ENCODE measurements around the gene PGA4.
"Not testable (repeated sequence)": the region's sequence is repeated elsewhere in the genome, so short reads cannot be mapped to it uniquely, and the experiment has no call there.

Gene PGA4

GRCh38 chr11:61222047-61222446, at the start of gene PGA4:
PGA4 (plus strand) TSS chr11:61222347; CDS start chr11:61222401, 54 bp downstream.
- H3K4me1 ChIP-seq (ENCODE audit: control insufficient read depth, insufficient read depth, low read length, unreplicated experiment); H3K4me3 ChIP-seq (ENCODE audit: low read depth, low read length); H3K27me3 ChIP-seq (ENCODE audit: insufficient read depth, low read length); H3K27ac ChIP-seq (ENCODE audit: low read depth, low read length); H3K36me3 ChIP-seq (ENCODE audit: insufficient read depth, low read length); H2AFZ ChIP-seq (ENCODE audit: low read length, unreplicated experiment); H3K79me2 ChIP-seq (ENCODE audit: control insufficient read depth, insufficient read depth, low read length, unreplicated experiment): not testable (repeated sequence)

DNA sequence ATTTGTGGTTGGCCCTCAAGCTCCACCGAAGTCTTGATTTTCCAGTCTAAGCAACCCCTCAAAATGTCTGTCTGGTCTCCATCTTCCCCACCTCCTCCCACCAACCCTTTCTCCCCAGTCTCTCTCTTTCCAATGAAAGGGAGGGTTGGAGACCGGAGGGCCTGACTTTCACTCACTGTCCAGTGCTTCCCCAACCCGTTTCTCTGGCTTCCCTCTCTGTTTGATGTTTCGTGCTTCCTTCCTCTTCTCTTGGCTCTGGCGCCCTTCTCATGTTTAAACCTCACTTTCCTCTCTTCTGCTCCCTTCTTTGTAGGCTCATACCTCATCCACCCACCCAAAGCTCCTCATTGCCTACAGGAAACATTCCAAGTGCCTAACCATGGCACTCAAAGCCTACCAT, 49.8 kb upstream of the PGA4 start:
- Histone ChIP-seq H3K36me3 (ENCODE audit: insufficient read depth, low read length) (no peaks in the 10 kb centered on the region), H2AFZ (ENCODE audit: low read length, unreplicated experiment) (no peak overlapping the region), H3K27ac (ENCODE audit: low read depth, low read length) (no peak overlapping the region), H3K79me2 (ENCODE audit: control insufficient read depth, insufficient read depth, low read length, unreplicated experiment) (no peaks in the 10 kb centered on the region), H3K27me3 (ENCODE audit: insufficient read depth, low read length) (peaks cover 57% of the 10 kb centered on the region), H3K4me1 (ENCODE audit: control insufficient read depth, insufficient read depth, low read length, unreplicated experiment) (no peaks in the 10 kb centered on the region), H3K4me3 (ENCODE audit: low read depth, low read length) (no peak overlapping the region)

- Histone ChIP-seq H3K4me3 (ENCODE audit: low read depth, low read length) (no peak overlapping the region), H3K4me1 (ENCODE audit: control insufficient read depth, insufficient read depth, low read length, unreplicated experiment) (no peaks in the 10 kb centered on the region), H3K27ac (ENCODE audit: low read depth, low read length) (no peak overlapping the region), H3K27me3 (ENCODE audit: insufficient read depth, low read length) (peaks cover 57% of the 10 kb centered on the region), H2AFZ (ENCODE audit: low read length, unreplicated experiment) (no peak overlapping the region), H3K36me3 (ENCODE audit: insufficient read depth, low read length) (no peaks in the 10 kb centered on the region), H3K79me2 (ENCODE audit: control insufficient read depth, insufficient read depth, low read length, unreplicated experiment) (no peaks in the 10 kb centered on the region)
These were observed 49.3 kb upstream of the PGA4 start for GRCh38 chr11:61172888-61173287.

- no peaks in the 10 kb centered on the region for H3K4me1 ChIP-seq (ENCODE audit: control insufficient read depth, insufficient read depth, low read length, unreplicated experiment)
- no peak overlapping the region for H3K27ac ChIP-seq (ENCODE audit: low read depth, low read length)
- no peaks in the 10 kb centered on the region for H3K79me2 ChIP-seq (ENCODE audit: control insufficient read depth, insufficient read depth, low read length, unreplicated experiment)
- no peak overlapping the region for H3K4me3 ChIP-seq (ENCODE audit: low read depth, low read length)
- peaks cover 57% of the 10 kb centered on the region for H3K27me3 ChIP-seq (ENCODE audit: insufficient read depth, low read length)
- H2AFZ ChIP-seq (ENCODE audit: low read length, unreplicated experiment): no peak overlapping the region
- no peaks in the 10 kb centered on the region for H3K36me3 ChIP-seq (ENCODE audit: insufficient read depth, low read length)
These were observed 48.7 kb upstream of the PGA4 start for GRCh38 chr11:61173456-61173855.

DNA sequence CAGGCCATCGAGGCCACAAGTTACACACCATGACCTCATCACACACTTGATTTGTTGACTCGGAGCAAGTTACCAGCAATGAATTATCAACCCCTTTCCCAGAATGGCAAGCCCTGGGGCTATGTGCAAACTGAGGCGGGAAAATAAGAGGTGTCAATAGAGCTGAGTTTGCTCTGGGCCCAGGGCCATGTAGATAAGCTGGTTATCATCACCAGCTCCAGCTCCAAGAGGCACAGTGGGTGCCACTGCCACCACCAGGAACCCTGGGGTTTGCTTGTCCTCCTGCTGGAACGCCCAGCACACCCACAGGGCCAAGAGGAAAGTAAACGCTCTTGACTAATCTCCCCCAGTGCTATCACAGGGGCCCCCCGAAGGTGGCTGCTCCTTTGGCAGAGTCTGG, 47.9 kb upstream of the PGA4 start:
- Histone ChIP-seq H3K79me2 (ENCODE audit: control insufficient read depth, insufficient read depth, low read length, unreplicated experiment) (no peaks in the 10 kb centered on the region), H3K27ac (ENCODE audit: low read depth, low read length) (no peak overlapping the region), H3K4me3 (ENCODE audit: low read depth, low read length) (no peak overlapping the region), H3K4me1 (ENCODE audit: control insufficient read depth, insufficient read depth, low read length, unreplicated experiment) (no peaks in the 10 kb centered on the region), H3K27me3 (ENCODE audit: insufficient read depth, low read length) (peaks cover 54% of the 10 kb centered on the region), H3K36me3 (ENCODE audit: insufficient read depth, low read length) (no peaks in the 10 kb centered on the region), H2AFZ (ENCODE audit: low read length, unreplicated experiment) (no peak overlapping the region)

- Histone ChIP-seq H3K79me2 (ENCODE audit: control insufficient read depth, insufficient read depth, low read length, unreplicated experiment) (no peaks in the 10 kb centered on the region), H3K36me3 (ENCODE audit: insufficient read depth, low read length) (no peaks in the 10 kb centered on the region), H3K27me3 (ENCODE audit: insufficient read depth, low read length) (peaks cover 53% of the 10 kb centered on the region), H3K27ac (ENCODE audit: low read depth, low read length) (no peak overlapping the region), H3K4me3 (ENCODE audit: low read depth, low read length) (no peak overlapping the region), H3K4me1 (ENCODE audit: control insufficient read depth, insufficient read depth, low read length, unreplicated experiment) (no peaks in the 10 kb centered on the region), H2AFZ (ENCODE audit: low read length, unreplicated experiment) (no peak overlapping the region)
These were observed 47.2 kb upstream of the PGA4 start for GRCh38 chr11:61174949-61175348.

GRCh38 chr11:61176446-61176845, 45.7 kb upstream of the PGA4 start:
- H3K36me3 ChIP-seq (ENCODE audit: insufficient read depth, low read length): no peaks in the 10 kb centered on the region
- H3K27me3 ChIP-seq (ENCODE audit: insufficient read depth, low read length): peaks cover 56% of the 10 kb centered on the region
- no peak overlapping the region for H3K4me3 ChIP-seq (ENCODE audit: low read depth, low read length)
- H3K4me1 ChIP-seq (ENCODE audit: control insufficient read depth, insufficient read depth, low read length, unreplicated experiment): no peaks in the 10 kb centered on the region
- H3K27ac ChIP-seq (ENCODE audit: low read depth, low read length): no peak overlapping the region
- no peaks in the 10 kb centered on the region for H3K79me2 ChIP-seq (ENCODE audit: control insufficient read depth, insufficient read depth, low read length, unreplicated experiment)
- no peak overlapping the region for H2AFZ ChIP-seq (ENCODE audit: low read length, unreplicated experiment)

DNA sequence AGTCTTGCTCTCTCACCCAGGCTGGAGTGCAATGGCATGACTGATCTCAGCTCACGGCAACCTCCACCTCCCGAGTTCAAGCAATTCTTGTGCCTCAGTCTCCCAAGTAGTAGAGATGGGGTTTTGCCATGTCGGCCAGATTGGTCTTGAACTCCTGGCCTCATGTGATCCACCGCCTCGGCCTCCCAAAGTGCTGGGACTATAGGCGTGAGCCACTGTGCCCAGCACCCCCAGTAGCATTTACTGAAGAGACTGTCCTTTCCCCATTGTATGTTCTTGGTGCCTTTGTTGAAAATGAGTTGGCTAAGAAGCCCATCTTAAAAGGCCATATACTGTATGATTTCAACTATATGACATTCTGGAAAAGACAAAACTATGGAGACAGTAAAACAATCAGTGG, 41.9 kb upstream of the PGA4 start:
- H2AFZ ChIP-seq (ENCODE audit: low read length, unreplicated experiment); H3K4me1 ChIP-seq (ENCODE audit: control insufficient read depth, insufficient read depth, low read length, unreplicated experiment); H3K27ac ChIP-seq (ENCODE audit: low read depth, low read length); H3K79me2 ChIP-seq (ENCODE audit: control insufficient read depth, insufficient read depth, low read length, unreplicated experiment); H3K4me3 ChIP-seq (ENCODE audit: low read depth, low read length); H3K36me3 ChIP-seq (ENCODE audit: insufficient read depth, low read length): not testable (repeated sequence)
- peaks cover 32% of the 10 kb centered on the region for H3K27me3 ChIP-seq (ENCODE audit: insufficient read depth, low read length)

DNA sequence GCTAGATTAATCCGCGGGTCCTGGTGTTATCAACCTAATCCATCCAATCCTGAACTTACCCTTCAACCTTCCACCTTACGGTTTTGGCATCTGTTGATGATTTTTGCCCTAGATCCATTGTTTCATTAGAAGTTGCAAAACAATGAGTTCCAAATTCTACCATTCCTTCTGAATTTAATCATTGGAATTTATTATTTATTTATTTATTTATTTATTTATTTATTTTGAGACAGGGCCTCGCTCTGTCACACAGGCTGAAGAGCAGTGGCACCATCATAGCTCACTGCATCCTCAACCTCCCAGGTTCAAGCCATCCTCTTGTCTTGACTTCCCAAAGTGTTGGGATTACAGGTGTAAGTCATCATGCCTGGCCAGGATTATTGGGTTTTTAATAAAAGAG, 40.7 kb upstream of the PGA4 start:
- no peak overlapping the region for H3K27ac ChIP-seq (ENCODE audit: low read depth, low read length)
- H3K4me1 ChIP-seq (ENCODE audit: control insufficient read depth, insufficient read depth, low read length, unreplicated experiment): no peaks in the 10 kb centered on the region
- no peaks in the 10 kb centered on the region for H3K36me3 ChIP-seq (ENCODE audit: insufficient read depth, low read length)
- no peak overlapping the region for H3K4me3 ChIP-seq (ENCODE audit: low read depth, low read length)
- peaks cover 19% of the 10 kb centered on the region for H3K27me3 ChIP-seq (ENCODE audit: insufficient read depth, low read length)
- no peak overlapping the region for H2AFZ ChIP-seq (ENCODE audit: low read length, unreplicated experiment)
- H3K79me2 ChIP-seq (ENCODE audit: control insufficient read depth, insufficient read depth, low read length, unreplicated experiment): no peaks in the 10 kb centered on the region

GRCh38 chr11:61183645-61184044, 38.5 kb upstream of the PGA4 start:
- H3K27me3 ChIP-seq (ENCODE audit: insufficient read depth, low read length): peaks cover 18% of the 10 kb centered on the region
- H3K36me3 ChIP-seq (ENCODE audit: insufficient read depth, low read length): no peaks in the 10 kb centered on the region
- no peaks in the 10 kb centered on the region for H3K4me1 ChIP-seq (ENCODE audit: control insufficient read depth, insufficient read depth, low read length, unreplicated experiment)
- no peak overlapping the region for H2AFZ ChIP-seq (ENCODE audit: low read length, unreplicated experiment)
- no peaks in the 10 kb centered on the region for H3K79me2 ChIP-seq (ENCODE audit: control insufficient read depth, insufficient read depth, low read length, unreplicated experiment)
- H3K27ac ChIP-seq (ENCODE audit: low read depth, low read length): no peak overlapping the region
- no peak overlapping the region for H3K4me3 ChIP-seq (ENCODE audit: low read depth, low read length)

GRCh38 chr11:61186504-61186903, 35.6 kb upstream of the PGA4 start:
- Histone ChIP-seq H3K4me1 (ENCODE audit: control insufficient read depth, insufficient read depth, low read length, unreplicated experiment) (no peaks in the 10 kb centered on the region), H3K4me3 (ENCODE audit: low read depth, low read length) (no peak overlapping the region), H3K79me2 (ENCODE audit: control insufficient read depth, insufficient read depth, low read length, unreplicated experiment) (no peaks in the 10 kb centered on the region), H3K36me3 (ENCODE audit: insufficient read depth, low read length) (no peaks in the 10 kb centered on the region), H3K27me3 (ENCODE audit: insufficient read depth, low read length) (0 out of 2 replicates have a peak, but pooled peaks cover 4% of the 10 kb centered on the region), H2AFZ (ENCODE audit: low read length, unreplicated experiment) (no peak overlapping the region), H3K27ac (ENCODE audit: low read depth, low read length) (no peak overlapping the region)

All from ACC112 (cell line).